Stimulated activated CD8-positive, alpha-beta memory T cell treated with anti-CD3 and anti-CD28 coated beads, Interleukin-12 subunit alpha, Interleukin-12 subunit beta, amount 100 ng/mL, for 1 hour (primary cell): Measurements from ENCODE around the gene POLR2C.
"Not testable (repeated sequence)": the region's sequence is repeated elsewhere in the genome, so short reads cannot be mapped to it uniquely, and the experiment has no call there.

Experiments
- DNase-seq: peaks from one replicate; pipeline ENCODE4 v3.0.0-alpha.2; 2020; ENCODE audit warnings: low read depth

Gene POLR2C

GRCh38 chr16:57479976-57480753 lies 17.7 kb downstream of the POLR2C start:
- no peak for DNase-seq

- DNase-seq, result no peak
Observed at GRCh38 chr16:57480754-57481230, 18.3 kb downstream of the POLR2C start.

DNA sequence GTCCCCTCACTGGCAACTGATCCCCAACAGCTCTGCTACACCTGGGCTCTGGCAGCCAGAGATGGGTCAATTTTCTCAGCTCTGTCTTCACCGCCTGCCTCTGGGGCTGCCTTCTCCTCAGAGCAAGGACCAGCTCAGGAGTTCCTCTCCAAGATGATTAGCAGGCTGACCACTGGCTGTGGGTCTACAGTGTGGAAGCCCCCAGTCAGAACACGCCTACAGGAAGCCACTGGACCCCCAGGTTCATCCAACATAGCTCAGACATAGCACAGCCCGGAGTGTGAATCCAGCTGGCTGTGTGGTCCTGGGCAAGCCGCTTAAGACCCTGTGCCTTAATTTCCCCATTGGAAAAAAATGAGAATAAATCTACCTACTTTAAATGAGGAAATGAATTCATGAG lies 18.9 kb downstream of the POLR2C start:
- DNase-seq, result no peak

DNA sequence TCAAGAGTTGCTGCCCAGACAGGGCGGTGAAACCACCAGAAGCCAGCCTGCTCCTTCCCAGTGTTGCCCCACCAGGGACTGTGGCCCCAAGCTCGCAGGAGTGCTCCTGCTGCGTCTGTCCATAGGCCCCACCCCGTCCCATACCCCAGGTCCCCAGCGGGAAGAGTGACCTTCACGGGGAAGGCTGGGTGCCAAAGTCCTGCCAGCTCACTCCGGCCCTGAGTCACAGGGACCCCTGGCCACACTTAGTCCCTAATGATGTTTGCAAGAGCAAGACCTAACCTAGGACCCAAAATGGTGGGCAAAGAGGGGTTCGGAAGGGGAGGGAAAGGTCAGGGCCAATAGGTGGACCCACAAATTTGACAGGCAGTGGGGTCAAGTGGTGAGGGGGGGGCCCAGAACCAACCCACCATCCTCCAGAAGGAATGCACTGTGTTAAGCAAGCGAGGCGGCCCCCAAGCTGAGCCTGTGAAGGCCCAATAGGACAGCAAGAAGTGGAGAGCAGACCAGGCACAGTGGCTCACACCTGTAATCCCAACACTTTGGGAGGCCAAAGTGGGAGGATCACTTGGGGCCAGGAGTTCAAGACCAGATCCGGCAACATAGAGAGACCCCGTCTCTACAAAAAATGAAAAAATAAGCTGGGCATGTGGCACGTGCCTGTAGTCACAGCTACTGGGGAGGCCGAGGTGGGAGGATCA lies 20.5 kb downstream of the POLR2C start:
- DNase-seq, result no peak

DNA sequence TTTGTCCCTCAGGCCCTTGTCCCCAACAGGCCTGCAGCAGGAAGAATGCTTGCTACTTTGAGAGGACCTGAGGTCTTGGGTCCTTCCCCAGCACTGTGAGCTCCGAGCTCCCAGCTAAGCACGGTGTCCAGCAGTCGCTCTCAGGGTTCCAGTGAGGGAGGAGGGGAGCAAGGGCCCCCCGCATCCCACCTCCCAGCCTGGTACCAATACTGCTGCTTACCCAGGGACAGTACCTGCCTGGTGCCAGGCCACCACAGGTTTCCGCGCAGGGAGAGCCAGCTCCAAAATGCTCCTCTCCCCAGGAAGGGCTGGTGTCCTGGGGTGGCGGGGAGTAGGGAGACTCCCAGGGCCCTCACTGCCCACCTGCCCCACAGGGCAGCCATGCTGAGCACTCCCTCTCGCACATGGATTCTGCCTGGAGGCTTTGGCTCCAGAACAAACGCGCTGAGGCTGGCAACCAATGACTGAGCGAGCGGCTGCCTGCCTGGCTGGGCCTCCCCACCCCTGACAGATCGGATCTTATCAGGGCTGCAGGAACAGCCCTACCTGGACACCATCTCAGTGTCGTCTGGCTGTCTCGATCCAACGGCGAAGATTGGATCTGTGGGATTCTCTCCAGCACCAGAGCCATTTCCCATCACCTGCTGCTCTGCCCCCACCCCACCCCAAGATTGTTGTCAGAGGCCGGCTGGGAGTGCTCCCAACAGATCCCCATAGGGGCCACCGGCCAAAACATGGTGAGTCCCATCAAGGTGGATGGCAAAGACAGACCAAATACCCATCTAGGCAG lies 21.4 kb downstream of the POLR2C start:
- DNase-seq, result no peak

- no peak for DNase-seq
Observed at GRCh38 chr16:57484515-57485005, 22.1 kb downstream of the POLR2C start.

DNA sequence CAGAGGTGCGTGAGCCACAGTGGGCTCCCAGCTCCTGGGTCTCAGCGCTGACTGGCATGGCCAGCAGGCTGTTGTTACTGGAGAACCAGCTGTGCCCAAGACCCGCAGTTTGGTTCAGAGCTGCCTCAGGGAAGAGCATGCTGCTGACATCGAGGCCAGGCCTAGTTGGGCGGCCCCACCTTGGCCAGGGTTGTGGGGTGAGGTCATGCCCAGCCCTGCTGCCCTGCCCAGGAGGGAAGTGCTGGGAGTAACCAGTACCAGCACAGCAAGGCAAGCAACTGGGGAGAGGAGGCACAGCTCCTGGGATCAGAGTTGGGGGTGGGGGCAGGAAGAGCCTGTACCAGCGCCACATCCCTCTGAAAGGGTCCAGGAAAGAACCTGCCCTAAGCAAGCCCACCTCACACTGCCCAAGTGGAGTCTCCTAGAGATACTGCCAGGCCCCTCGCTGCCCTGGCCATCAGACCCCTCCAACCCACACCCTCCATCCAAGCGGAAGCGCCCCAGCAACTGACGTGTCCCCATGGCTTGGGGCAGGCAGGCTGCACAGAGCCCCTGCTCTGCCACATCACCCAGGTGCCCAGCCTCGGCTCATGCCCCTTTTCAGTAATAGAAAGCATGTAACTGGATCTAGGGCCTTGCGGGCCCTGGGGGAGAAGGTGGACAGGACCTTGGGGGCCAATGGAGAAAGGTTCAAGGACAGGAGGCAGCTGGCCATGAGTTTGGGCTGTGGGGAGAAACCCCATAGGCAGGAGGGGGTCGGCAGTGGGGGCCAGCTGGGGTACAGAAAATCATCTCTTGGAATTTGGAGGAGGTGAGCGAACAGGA lies 22.8 kb downstream of the POLR2C start:
- no peak for DNase-seq

GRCh38 chr16:57485916-57486857 lies 23.7 kb downstream of the POLR2C start, which contains the start of gene DOK4:
Gene DOK4 (minus strand): TSS chr16:57486493. CDS start chr16:57479507, 6,986 bp downstream.
- DNase-seq, result peak; percentile 67

DNA sequence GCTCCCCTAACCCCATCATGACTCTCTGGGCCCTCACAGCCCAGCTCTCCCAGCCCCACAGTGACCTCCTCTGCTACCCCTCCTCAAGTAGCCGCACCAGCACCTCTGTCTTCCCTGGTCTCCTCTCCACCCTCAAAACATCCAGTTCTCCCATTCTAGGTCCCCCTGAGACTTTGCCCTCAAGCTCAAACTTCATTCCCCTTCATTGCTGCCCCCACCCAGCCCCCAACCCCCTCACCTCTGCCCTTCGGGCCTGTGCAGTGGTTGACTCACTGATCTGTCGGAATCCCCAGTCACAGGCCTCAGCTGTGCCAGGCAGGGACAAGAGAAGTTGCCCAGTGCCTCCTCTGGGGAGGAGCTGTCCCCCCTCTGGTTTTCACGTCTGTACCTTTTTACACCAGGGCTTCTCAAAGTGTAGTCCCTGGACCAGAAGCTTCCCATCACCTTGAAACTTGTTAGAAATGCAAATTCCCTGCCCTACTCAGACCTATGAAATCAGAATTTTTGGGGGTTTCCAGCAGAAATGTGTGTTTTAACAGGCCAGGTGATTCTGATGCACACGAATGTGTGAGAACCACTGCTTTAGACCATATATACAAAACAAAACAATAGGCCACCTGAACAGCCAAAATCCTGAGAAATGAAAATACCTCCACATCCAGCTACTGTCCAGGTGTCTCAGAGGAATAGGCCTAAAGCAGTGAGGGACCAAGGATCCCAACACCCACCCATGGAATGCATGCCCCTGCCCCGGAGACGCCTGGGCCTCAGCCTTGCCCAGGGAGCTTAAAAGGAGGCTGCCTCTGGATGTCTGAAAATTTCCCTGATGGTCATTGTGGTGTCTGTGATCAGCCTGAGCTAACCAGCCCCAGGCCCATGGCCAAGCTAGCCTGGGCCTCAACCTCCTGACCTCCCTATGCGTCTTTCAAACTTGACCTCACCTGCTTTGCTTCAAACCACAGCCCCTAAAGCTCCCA lies 24.7 kb downstream of the POLR2C start:
- DNase-seq, result no peak

- DNase-seq, result no peak
Observed at GRCh38 chr16:57489229-57489628, 26.8 kb downstream of the POLR2C start.

- DNase-seq, result no peak
Observed at GRCh38 chr16:57493767-57494166, 31.3 kb downstream of the POLR2C start.

GRCh38 chr16:57497121-57497520 lies 34.6 kb downstream of the POLR2C start:
- no peak for DNase-seq

GRCh38 chr16:57498031-57498430 lies 35.6 kb downstream of the POLR2C start:
- no peak for DNase-seq

DNA sequence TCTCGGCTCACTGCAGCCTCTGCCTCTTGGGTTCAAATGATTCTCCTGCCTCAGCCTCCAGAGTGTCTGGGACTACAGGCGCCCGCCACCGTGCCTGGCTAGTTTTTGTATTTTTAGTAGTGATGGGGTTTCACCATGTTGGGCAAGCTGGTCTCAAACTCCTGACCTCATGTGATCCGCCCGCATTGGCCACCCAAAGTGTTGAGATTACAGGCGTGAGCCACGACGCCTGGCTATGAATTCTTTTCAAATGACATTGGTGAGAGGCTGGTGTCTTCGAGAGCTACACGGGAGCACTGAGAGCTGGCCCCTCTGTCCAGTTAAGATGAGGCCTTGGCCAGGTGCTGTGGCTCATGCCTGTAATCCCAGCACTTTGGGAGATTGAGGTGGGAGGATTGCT lies 37.5 kb downstream of the POLR2C start:
- DNase-seq, result not testable (repeated sequence)

- DNase-seq, result no peak
Observed at GRCh38 chr16:57500578-57501111, 38.2 kb downstream of the POLR2C start.

DNA sequence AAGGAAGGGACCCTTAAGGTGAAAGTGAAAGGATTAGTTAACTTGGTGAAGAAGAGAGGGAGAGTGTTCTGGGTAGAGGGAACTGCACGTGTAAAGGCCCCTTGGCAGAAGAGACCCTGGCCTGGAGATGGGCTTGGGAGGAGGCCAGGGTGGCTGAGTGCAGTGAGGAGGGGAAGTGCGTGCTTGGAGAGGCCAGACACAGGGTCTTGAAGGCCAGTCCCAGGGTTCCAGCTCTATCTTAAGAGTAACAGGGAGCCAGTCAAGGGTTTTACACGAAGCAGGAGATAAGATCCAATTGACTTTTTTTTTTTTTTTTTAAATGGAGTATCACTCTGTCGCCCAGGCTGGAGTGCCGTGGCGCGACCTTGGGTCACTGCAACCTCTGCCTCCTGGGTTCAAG lies 39.0 kb downstream of the POLR2C start:
- DNase-seq, result no peak

- no peak for DNase-seq
Observed at GRCh38 chr16:57502048-57502775, 39.7 kb downstream of the POLR2C start.

DNA sequence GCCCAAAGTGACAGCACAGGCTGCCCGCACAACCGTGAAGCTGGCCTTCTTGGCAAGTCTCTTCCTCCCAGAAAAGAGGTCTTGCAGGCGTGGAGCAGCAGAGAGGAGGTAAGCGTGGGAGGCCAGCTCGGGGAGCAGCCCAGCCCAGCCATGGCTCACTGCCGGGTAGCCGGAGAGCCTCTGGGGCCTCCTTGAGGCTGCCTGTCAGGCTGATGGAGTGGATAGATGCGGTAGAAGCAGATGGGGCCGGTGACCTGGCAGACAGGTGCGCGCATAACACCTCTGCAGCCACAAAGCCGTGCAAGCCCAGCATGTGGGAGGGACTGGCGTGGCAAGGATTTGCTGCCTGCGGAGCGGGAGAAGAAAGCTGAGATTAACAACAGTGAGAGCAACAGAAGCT lies 40.9 kb downstream of the POLR2C start:
- DNase-seq, result no peak
